Osteocyte (in vitro differentiated cells): ENCODE data around the gene TMPRSS4. TPM values are rescaled to one million over a fixed set of nuclear protein-coding genes. Genes with fewer than 3 reads are reported as not detected.

ENCODE experiments used
- DNase-seq: peaks from one replicate; pipeline ENCODE4 v3.0.0; 2021; ENCODE audit warnings: mixed read lengths; ENCODE audit not compliant: unreplicated experiment; ENCODE audit errors: extremely low spot score
- H3K27ac Mint-ChIP-seq: one replicate; pipeline ENCODE4 v1.8.0; 2021; ENCODE audit warnings: mild to moderate bottlenecking, mixed read lengths; ENCODE audit not compliant: unreplicated experiment
- H3K27me3 Mint-ChIP-seq: one replicate; pipeline ENCODE4 v1.8.0; 2021; ENCODE audit warnings: mixed read lengths; ENCODE audit not compliant: unreplicated experiment
- H3K36me3 Mint-ChIP-seq: one replicate; pipeline ENCODE4 v1.8.0; 2021; ENCODE audit warnings: mixed read lengths; ENCODE audit not compliant: unreplicated experiment
- H3K4me1 Mint-ChIP-seq: one replicate; pipeline ENCODE4 v1.8.0; 2021; ENCODE audit warnings: mixed read lengths; ENCODE audit not compliant: unreplicated experiment
- H3K4me3 Mint-ChIP-seq: one replicate; pipeline ENCODE4 v1.8.0; 2021; ENCODE audit warnings: mild to moderate bottlenecking, moderate library complexity, mixed read lengths; ENCODE audit not compliant: unreplicated experiment
- H3K9me3 Mint-ChIP-seq: one replicate; pipeline ENCODE4 v1.8.0; 2021; ENCODE audit warnings: mixed read lengths; ENCODE audit not compliant: unreplicated experiment
- CTCF ChIP-seq: fragments of 200-600 bp; sonication (generic); IDR thresholded peaks from 2 replicates; pipeline ENCODE4 v1.5.0; 2021; ENCODE audit warnings: antibody characterized with exemption, mild to moderate bottlenecking, moderate library complexity
- total RNA-seq: library from RNA; stranded (reverse); gene quantifications from 2 replicates; pipeline ENCODE4 v1.2.1, GENCODE V29; 2021

The TMPRSS4 gene
- total RNA-seq, 1 donor from 2014 or later, result not detected

GRCh38 chr11:118142809-118143208 lies 65.9 kb downstream of the TMPRSS4 start:
- no peak for DNase-seq
- no peak for TF ChIP-seq CTCF
- Mint-ChIP-seq H3K36me3 (no peaks in the 10 kb centered on the region), H3K4me3 (no peak overlapping the region), H3K9me3 (no peaks in the 10 kb centered on the region), H3K27me3 (peaks cover 75% of the 10 kb centered on the region), H3K27ac (no peak overlapping the region), H3K4me1 (peaks cover 3% of the 10 kb centered on the region)

GRCh38 chr11:118143661-118144185 lies 66.8 kb downstream of the TMPRSS4 start:
- H3K27ac Mint-ChIP-seq, result no peak overlapping the region
- H3K4me1 Mint-ChIP-seq, result peaks cover 3% of the 10 kb centered on the region
- no peak overlapping the region for H3K4me3 Mint-ChIP-seq
- TF ChIP-seq CTCF, result no peak
- no peaks in the 10 kb centered on the region for H3K9me3 Mint-ChIP-seq
- H3K27me3 Mint-ChIP-seq, result peaks cover 79% of the 10 kb centered on the region
- no peaks in the 10 kb centered on the region for H3K36me3 Mint-ChIP-seq
- no peak for DNase-seq

- TF ChIP-seq CTCF, result no peak
- no peaks in the 10 kb centered on the region for H3K9me3 Mint-ChIP-seq
Observed at GRCh38 chr11:118144301-118145268, 67.7 kb downstream of the TMPRSS4 start.

GRCh38 chr11:118145285-118146227 lies 68.7 kb downstream of the TMPRSS4 start:
- DNase-seq, result peak; percentile 92
- peak; percentile 96 for TF ChIP-seq CTCF
- Mint-ChIP-seq H3K4me3 (peak overlapping the region; percentile 71), H3K9me3 (no peaks in the 10 kb centered on the region), H3K4me1 (peaks cover 3% of the 10 kb centered on the region), H3K27ac (no peak overlapping the region), H3K36me3 (no peaks in the 10 kb centered on the region), H3K27me3 (peaks cover 80% of the 10 kb centered on the region)

More at GRCh38 chr11:118144301-118145268, 67.7 kb downstream of the TMPRSS4 start:
- Mint-ChIP-seq H3K4me1 (peaks cover 3% of the 10 kb centered on the region), H3K27me3 (peaks cover 79% of the 10 kb centered on the region), H3K36me3 (no peaks in the 10 kb centered on the region), H3K27ac (no peak overlapping the region), H3K4me3 (no peak overlapping the region)
- no peak for DNase-seq
